Measurements from ENCODE around the gene SORD.
"Not testable (repeated sequence)": the region's sequence is repeated elsewhere in the genome, so short reads cannot be mapped to it uniquely, and the experiment has no call there.

Gene SORD

GRCh38 chr15:45025627-45026026 is 2.6 kb downstream of the SORD start:
- DNase-seq: not testable (repeated sequence)

- no peak for DNase-seq
Observed at GRCh38 chr15:45026651-45027190, 3.7 kb downstream of the SORD start.

DNA sequence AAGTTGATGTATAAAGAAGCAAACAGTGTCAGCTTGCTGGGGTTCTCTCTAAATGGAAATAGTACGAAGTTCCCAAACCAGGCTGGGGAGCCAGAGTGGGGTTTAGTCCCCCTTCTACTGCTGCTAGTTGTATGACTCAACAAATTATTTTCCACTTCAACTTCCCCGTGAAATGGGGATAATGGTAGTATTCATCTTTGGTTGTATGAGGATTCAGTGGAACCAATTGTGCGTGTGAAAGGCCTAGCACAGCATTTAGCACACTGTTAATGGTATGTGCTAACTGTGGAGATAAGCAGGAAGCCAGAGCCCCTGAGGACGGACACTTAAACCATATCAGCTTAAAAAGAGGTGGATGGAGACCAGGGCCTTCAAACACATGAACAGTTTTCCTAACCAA is 4.2 kb downstream of the SORD start:
- no peak for DNase-seq

- DNase-seq: no peak
Observed at GRCh38 chr15:45030743-45031142, 7.7 kb downstream of the SORD start.

GRCh38 chr15:45031522-45032028 is 8.6 kb downstream of the SORD start:
- DNase-seq: not testable (repeated sequence)

- DNase-seq: not testable (repeated sequence)
Observed at GRCh38 chr15:45032501-45032900, 9.5 kb downstream of the SORD start.

DNA sequence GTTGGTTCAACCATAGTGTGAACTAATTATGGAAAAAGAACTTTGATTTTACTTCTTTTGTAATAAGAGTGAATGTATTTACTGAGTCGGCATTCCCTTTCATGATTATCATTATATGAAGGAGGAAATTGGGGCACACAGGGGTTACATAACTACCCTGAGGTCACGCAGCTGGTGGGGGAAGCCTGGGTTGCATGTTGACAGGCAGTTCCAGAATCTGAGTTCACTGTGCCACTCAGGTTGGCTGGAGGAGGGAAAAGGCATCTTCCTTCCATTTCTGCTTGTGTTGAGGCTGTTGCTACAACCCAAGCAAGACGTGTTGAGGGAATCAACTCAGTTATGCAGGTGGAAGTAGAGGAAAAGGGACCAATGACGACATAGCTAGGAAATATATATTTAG is 11.1 kb downstream of the SORD start:
- not testable (repeated sequence) for DNase-seq

DNA sequence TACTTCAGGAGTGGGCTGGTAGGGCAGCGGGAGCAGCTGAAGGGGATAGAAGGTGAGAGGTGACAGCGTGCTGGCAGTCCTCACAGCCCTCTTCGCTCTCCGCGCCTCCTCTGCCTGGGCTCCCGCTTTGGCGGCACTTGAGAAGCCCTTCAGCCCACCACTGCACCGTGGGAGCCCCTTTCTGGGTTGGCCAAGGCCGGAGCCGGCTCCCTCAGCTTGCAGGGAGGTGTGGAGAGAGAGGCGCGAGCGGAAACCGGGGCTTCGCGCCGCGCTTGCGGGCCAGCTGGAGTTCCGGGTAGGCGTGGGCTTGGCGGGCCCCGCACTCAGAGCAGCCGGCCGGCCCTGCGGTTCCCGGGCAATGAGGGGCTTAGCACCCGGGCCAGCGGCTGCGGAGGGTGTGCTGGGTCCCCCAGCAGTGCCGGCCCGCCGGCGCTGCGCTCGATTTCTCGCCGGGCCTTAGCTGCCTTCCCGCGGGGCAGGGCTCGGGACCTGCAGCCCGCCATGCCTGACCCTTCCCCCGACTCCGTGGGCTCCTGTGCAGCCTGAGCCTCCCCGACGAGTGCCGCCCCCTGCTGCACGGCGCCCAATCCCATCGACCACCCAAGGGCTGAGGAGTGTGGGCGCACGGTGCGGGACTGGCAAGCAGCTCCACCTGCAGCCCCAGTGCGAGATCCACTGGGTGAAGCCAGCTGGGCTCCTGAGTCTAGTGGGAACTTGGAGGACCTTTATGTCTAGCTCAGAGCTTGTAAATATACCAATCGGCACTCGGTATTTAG is 11.8 kb downstream of the SORD start:
- DNase-seq: not testable (repeated sequence)

DNA sequence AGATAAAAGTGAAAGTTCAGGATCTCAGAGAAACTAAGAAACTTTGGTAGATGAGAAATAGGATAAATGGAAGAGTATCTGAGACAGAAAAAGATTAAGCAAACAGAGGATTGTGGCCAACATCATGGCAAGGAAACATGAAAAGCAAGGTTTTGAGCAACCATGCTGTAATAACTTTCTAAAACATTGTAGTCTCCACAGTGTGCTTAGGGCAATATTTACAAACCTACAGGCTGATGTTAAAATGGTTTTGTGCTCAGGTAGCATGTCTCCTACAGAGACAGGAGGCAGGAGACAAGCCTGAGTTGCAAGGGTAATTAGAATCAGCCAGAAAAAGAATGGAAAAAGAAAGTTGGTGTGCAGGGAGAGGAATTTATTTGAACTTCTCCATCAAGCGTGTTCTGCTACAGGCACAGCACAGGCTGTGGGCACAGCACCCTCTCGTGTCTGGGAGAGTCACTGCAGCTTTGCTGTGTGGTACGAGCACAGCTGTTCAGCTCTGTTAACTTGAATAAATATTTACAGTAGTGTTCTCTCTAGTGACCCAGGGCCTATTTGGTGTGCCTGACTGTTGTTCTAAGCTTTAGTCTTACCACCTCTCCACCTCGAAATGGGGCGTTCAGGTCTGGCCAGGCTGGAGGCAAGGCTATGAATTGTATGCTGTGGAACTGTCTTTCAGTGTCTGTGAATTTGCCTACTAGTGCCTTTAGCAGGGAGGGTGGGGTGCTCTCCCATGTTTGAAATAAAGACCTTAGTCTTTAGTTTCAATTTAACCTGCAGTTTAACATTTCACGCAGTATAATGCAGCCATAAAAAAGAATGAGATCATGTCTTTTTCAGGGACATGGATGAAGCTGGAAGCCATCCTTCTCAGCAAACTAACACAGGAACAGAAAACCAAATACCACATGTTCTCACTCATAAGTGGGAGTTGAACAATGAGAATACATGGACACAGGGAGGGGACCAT is 14.1 kb downstream of the SORD start:
- DNase-seq: peak; percentile 79

GRCh38 chr15:45037936-45038335 is 14.9 kb downstream of the SORD start:
- no peak for DNase-seq

- DNase-seq: not testable (repeated sequence)
Observed at GRCh38 chr15:45040396-45040795, 17.4 kb downstream of the SORD start.

GRCh38 chr15:45041538-45041937 is 18.5 kb downstream of the SORD start:
- DNase-seq: not testable (repeated sequence)

DNA sequence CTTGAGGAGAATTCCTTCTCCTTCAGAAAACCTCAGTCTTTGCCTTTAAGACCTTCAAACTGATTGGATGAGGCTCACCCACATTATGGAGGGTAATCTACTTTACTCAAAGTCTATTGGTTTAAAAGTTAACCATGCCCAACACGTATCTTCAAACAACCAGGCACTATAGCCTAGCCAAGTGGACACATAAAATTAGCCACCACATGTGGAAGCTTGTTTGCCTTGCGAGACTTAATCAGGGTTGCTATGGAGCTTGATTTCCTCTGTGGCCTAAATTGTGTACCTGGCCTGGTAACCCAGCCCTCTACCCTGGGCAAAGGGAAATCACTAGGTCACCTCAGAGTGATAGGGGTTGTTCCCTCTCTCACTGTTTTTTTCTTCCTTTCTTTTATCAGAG is 19.9 kb downstream of the SORD start:
- DNase-seq: not testable (repeated sequence)

GRCh38 chr15:45044270-45044669 is 21.3 kb downstream of the SORD start:
- DNase-seq: not testable (repeated sequence)

DNA sequence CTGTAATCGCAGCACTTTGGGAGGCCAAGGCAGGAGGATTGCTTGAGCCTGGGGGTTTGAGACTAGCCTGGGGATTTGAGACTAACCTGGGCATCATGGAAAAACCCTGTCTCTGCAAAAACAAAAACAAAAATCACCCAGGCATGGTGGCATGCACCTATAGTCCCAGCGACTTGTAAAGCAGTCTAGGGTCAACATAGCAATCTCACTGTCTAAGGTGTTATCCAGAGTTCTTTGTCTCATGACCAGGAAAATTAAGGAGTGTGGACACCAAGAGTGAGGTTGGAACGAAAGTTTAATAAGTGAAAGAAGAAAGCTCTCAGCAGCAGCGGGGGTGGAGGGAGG is 25.4 kb downstream of the SORD start:
- not testable (repeated sequence) for DNase-seq

DNA sequence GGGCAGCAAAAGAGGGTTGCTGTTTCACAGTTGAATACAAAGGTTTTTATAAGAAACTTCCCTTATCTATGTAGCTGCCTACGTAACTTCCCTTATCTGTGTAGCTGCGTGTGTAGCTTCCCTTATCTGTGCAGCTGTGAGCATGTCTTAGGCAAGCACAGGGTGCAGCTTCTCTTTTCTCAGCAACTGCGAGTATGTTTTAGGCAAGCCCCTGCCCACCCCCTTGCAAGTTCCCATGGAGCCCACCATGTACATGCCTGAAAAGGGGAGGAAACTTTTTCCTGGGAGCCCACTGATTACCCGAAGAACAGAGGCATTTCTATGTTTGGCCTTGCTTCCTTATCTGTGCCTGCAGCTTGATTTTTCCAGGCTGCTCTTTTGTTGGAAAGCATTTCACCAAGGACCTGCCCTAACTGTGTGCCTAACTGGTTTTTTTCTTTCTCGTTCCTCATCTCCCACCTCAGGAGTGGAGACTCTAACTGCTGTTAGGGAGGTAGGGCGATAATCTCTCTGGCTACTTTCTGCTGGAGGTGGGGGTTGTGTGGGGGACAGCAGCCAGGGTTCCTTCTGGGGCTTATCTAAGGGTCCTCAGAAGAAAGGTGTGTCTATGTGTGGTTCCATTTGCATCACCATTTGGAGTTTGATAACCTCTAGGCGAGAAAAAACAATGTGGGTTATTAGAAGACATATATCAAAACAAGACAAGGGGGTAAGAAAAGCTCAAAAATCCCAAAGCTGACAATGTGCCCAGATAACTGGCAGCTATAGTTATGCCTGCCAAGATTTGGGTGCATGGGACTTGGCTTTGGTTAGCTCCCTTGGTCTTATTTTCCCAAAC is 26.0 kb downstream of the SORD start:
- peak; percentile 97 for DNase-seq

DNA sequence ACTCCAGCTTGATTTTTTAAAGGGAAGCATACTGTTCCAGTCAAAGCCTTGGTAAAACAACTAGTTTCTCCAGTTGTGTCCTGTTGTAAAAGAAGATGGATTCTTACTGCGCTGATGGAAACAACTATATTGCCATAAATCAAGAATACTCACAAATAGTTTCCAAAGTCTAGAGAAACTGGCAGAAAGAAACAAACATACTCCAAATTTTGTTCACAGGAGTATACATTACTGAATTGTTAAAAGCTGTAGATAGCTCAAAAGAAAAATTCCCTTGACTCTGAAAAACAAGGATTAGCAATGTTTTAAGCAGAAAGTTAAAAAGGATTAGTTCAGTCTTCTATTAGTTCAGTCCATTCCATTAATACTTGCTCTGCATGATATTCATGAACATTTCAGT is 27.6 kb downstream of the SORD start:
- DNase-seq: peak; percentile 18

GRCh38 chr15:45052676-45053075 is 29.7 kb downstream of the SORD start:
- DNase-seq: not testable (repeated sequence)

- not testable (repeated sequence) for DNase-seq
Observed at GRCh38 chr15:45058690-45059675, 36.0 kb downstream of the SORD start.

DNA sequence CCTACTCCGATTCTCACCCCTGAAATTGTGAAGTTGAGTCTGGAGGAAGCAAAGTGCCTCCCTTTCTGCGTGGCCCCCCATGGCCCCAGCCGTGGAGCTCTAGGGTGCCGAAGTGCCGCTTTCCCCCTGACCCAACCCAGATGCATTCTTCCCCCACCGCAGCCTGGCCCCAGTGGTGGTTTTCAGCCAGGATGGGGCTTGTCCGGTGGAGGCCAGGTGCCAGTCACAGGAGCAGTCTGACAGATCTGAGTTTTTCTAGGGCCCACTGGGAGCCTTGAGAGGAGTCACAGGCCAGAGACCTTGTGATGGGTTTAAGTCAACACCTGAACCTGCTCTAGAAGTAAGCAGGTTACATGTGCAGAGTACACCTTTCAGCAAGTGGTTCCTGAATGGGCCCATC is 39.3 kb downstream of the SORD start:
- not testable (repeated sequence) for DNase-seq

DNA sequence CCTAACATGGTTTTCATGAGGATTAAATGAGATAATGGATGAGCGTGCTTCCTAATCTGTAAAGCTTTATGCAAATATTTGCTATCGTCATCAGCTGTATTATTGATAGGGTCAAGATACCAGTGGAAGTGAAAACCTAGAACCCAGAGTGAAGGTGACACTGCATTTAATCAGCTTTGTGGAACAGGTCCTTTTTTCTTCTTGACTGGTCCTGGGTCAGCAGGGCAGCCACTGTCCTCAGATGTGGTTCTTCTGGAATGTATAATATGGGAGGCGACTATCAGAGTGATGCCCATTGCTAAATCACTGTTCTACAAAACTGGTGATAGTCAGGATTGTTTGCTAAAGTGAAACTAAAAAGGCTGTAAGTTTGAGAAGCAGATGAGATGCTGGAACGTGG is 41.4 kb downstream of the SORD start:
- no peak for DNase-seq
